Muscle of arm (tissue), 12 donors: ENCODE results near the gene TARDBP. TPM values are rescaled to one million over a fixed set of nuclear protein-coding genes. Genes with fewer than 3 reads are reported as not detected.
"Not testable (repeated sequence)": the region's sequence is repeated elsewhere in the genome, so short reads cannot be mapped to it uniquely, and the experiment has no call there.

Experiments used
- DNase-seq: peaks from one replicate; pipeline ENCODE4 v3.0.0-alpha.2; 2013
- polyA plus RNA-seq, 12 donors: library from polyadenylated mRNA; unstranded; fragments of 120-200 nt; gene quantifications; one replicate each; pipeline ENCODE4 v1.2.1, GENCODE V29; 2013; ENCODE audit not compliant: insufficient read length in 12 of 12

TARDBP gene
- polyA plus RNA-seq, 12 donors = 117 to 223 (median 184) TPM; not detected in 1

DNA sequence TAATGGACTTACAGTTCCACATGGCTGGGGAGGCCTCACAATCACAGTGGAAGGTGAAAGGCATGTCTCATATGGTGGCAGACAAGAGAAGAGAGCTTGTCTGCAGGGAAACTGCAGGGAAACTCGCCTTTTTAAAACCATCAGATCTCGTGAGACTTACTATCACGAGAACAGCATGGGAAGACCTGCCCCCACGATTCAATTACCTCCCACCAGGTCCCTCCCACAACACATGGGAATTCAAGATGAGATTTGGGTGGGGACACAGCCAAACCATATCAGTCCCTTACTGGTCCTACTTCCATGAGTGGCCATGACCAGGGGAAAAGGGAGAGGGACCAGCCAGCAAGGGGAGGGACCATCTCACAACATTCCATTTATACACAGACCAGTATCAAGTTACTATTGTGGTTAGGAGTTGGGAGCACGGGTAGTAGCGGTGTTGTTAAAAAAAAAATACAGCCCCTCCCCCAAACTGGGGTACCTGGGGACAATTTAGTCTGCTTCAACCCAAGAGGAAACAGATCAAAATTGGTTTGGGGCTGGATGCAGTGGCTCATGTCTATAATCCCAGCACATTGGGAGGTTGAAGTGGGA, 22.4 kb upstream of the TARDBP start:
- DNase-seq = not testable (repeated sequence)

DNA sequence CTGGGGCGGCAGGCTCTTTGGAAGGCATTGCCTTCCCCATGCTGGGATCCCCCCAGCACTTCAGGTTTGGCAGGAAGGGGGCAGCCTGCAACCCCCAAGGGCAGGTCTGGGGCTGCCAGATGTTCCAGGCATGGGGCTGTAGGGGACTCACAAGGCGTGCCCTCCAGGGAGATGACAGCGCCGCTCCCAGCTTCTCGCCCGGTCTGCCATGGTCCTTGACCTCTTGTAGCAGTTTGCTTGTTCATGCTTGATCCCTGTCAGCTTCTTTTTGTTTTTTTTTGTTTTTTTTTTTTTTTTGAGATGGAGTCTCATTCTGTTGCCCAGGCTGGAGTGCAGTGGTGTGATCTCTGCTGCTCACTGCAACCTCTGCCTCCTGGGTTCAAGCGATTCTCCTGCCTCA, 21.6 kb upstream of the TARDBP start:
- no peak for DNase-seq

DNA sequence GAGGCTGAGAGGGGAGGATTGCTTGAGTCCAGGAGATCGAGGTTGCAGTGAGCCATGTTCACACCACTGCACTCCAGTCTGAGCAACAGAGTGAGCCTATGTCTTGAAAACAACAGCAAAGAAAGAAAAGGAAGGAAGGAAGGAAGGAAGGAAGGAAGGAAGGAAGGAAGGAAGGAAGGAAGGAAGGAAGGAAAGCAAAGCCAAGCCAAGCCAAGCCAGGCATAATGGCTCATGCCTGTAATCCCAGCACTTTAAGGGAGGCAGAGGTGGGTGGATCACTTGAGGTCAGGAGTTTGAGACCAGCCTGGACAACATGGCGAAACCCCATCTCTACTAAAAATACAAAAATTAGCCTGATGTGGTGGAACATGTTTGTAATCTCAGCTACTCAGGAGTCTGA, 20.4 kb upstream of the TARDBP start:
- DNase-seq = not testable (repeated sequence)

DNA sequence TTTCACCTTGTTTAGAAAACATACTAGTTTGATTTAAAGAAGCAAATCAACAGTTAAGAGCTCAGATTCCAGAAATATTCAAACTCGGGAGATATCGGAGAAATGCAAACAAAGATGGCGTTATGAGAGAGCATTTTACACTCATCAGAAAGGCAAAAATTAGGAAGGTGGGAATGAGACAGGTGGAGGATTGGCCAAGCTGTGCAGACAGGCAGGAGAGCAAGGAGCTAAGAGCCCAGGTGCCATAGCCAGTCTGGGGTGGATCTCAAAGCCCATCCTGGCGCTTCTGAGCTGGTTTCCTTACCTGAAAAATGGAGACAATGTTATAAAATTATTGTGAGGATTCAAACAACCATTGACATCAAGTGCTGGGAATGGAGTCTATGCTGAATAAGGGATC, 19.6 kb upstream of the TARDBP start:
- no peak for DNase-seq

DNA sequence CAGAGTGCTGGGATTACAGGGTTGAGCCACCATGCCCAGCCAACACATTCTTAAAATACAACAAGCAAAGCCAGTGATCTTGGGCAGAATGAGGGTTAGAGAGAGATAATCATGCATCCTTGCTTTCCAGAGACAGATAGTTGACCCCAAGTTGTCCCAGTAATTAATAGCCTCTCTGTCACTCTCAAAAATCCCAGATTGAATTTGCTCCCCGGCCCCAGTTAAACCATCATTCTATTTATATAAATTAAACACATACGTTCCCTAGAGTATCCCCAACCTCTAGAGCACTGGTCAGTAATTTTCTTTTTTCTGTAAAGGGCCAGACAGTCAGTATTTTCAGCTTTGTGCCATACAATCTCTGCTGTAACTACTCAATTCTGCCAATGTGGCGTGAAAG, 16.4 kb upstream of the TARDBP start:
- DNase-seq = no peak

DNA sequence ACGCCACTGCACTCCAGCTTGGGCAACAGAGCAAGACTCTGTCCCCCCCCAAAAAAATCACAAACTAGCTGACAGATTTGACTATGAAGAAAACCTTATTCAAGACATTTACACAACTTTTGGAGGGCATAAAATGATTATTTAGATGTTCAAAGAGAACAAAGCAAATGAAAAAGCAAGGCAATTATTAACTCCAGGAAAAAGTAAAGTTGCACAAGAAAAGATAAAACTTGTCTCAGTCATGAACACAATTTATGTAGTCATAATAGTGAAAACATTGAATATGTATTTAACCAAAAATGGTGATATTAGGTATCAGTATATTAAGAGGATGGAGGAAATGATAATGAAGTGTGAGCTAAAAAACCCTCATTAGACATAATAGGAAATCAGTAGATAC, 11.9 kb upstream of the TARDBP start:
- no peak for DNase-seq

DNA sequence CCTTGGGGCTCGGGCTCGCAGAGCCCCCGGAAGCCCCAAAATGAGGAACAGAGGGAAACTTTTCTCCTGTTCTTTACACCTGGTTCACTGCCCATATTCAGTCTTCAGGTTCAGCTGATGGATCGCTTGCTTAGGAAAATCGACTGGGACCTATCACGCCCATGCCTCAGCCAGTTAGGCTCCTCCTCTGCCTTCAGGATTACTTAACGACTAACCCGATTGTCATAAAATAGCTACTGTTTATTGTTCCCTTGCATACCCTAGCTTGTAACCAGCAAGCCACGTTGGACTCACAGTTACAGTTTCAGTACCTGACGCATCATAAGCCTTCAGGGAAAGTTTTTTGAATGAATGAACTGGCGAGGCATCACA, 692 bp downstream of the TARDBP start:
- DNase-seq = no peak

DNA sequence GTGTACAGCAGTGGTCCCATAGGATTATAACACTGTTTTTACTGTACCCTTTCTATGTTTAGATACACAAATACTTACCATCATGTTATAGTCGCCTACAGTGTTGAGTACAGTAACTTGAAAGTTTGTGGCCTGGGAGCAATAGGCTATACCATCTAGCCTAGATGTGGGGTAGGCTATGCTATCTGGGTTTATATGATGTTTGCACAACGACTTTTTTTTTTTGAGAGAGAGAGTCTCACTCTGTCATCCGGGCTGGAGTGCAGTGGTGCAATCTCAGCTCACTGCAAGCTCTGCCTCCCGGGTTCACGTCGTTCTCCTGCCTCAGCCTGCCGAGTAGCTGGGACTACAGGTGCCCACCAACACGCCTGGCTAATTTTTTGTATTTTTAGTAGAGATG, 6.9 kb downstream of the TARDBP start:
- DNase-seq = not testable (repeated sequence)

DNA sequence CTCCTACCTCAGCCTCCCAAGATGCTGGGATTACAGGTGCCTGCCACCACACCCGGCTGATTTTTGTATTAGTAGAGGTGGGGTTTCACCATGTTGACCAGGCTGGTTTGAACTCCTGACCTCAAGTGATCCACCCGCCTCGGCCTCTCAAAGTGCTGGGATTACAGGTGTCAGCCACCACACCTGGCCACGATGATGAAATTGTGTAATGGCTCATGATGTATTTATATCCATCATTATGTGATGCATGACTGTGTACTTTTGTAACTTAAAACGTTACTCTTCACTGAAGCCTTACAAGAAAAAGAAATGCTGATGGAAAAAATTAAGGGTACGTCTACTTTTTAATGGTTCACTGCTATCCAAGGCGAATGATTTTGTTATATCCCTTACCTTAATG, 7.5 kb downstream of the TARDBP start:
- DNase-seq = no peak

DNA sequence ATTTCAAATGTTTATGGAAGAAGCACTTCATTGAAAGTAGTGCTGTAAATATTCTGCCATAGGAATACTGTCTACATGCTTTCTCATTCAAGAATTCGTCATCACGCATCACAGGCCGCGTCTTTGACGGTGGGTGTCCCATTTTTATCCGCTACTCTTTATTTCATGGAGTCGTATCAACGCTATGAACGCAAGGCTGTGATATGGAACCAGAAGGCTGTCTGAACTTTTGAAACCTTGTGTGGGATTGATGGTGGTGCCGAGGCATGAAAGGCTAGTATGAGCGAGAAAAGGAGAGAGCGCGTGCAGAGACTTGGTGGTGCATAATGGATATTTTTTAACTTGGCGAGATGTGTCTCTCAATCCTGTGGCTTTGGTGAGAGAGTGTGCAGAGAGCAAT, 10.7 kb downstream of the TARDBP start:
- no peak for DNase-seq

DNA sequence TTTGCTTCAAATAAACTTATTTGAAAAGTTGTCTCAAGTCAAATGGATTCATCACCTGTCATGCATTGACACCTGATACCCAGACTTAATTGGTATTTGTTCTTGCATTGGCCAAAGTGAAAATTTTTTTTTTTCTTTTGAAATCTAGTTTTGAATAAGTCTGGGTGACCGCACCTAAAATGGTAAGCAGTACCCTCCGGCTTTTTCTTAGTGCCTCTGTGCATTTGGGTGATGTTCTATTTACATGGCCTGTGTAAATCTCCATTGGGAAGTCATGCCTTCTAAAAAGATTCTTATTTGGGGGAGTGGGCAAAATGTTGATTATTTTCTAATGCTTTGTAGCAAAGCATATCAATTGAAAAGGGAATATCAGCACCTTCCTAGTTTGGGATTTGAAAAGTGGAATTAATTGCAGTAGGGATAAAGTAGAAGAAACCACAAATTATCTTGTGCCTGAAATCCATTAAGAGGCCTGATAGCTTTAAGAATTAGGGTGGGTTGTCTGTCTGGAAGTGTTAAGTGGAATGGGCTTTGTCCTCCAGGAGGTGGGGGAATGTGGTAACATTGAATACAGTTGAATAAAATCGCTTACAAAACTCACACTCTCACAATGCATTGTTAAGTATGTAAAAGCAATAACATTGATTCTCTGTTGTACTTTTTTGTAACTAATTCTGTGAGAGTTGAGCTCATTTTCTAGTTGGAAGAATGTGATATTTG, 11.9 kb downstream of the TARDBP start:
- no peak for DNase-seq

DNA sequence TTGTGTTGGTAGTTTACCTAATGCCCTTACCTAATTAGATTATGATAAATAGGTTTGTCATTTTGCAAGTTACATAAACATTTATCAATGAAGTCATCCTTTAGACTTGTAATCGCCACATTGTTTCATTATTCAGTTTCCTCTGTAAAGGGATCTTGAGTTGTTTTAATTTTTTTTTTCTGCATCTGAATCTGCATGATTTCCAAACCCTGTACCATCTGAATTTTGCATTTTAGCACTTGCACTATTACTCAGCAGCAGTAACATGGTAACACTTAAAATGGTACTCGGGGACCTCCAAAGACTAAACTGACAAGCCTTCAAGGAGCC, 12.4 kb downstream of the TARDBP start:
- DNase-seq = no peak

DNA sequence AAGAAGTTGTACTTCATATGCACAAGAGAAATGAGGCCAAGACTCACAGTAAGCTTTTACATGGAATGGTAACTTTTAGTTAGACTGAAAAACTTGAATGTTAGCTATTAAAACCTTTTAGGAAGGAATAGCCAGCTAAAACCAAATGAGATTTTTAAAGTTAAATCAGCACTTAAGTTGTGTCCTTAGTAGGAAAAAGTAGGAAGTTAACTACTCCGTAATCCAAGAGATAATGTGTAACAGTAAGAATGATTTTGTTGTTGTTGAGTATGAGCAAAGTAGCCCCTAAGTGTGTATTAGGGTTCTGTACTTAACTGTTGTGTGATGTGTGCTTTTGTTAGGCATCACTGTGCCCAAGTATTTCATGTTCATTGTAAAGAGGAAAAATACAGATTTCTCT, 13.2 kb downstream of the TARDBP start:
- DNase-seq = no peak

DNA sequence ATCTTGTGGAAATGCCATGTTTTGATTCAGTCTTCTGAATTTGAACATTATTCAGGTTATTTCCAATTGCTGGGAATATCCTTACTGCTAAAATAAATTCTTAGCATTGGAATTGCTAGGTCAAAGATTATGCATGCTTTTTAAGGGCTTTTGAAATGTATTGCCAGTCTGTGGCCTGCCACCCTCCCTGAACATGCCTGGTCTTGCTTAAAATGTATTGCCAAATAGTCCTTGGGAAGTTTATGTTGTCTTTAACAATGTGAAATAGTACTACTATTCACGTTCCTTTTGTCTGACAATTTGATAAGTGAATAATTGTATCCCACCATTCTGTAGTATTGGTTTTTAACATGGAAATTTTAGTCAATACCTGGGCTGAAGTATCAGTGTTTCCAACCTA, 13.6 kb downstream of the TARDBP start:
- no peak for DNase-seq

DNA sequence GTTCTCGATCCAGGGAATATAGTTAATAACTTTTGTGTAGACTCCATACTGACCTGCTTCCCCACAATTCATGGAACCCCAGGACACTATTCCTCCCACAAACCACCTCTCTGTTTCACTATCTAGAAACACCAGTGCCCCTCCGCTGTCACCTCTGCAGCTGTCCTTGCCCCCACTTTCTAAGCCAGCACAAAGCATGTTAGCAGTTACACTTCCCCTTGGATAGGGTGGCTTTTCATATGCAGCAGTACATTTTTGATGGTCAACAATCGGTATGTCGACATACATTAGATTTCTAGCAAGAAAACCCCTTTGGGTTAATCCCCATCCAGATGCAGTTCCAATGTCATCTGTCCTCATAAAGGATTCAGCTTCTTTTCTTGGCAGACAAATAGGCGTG, 14.4 kb downstream of the TARDBP start:
- DNase-seq = no peak

DNA sequence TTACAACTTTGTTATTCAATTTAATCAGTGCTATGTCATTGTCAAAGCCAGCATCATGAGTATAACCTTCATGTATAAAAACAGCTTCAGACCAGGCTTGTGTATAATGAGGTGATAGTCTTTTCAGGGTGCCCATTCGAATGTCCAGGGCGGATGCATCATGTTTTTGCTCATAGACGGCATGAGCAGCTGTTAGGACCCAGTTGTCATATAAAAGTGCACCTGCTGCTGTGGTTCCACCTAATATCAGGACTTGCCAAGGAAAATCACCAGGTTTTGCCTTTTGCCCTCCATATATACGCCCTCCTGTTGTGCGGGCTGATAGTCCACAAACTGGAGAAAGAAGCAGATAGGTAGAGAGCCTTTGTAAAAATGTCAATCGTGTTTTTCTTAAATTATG, 14.9 kb downstream of the TARDBP start:
- DNase-seq = no peak

DNA sequence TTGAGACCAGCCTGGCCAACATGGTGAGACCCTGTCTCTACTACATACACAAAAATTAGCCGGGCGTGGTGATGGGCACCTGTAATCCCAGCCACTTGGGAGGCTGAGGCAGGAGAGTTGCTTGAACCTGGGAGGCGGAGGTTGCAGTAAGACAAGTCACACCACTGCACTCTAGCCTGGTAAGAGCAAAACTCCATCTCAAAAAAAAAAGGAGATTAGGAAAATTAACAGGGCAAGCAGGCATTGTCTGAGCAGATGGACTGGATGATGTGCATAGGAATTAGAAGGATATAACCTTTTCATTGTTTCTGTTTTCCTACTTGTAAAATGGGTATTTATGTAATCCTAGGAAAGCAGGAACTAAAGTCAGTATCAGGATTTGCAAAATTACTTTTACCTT, 15.6 kb downstream of the TARDBP start:
- no peak for DNase-seq

DNA sequence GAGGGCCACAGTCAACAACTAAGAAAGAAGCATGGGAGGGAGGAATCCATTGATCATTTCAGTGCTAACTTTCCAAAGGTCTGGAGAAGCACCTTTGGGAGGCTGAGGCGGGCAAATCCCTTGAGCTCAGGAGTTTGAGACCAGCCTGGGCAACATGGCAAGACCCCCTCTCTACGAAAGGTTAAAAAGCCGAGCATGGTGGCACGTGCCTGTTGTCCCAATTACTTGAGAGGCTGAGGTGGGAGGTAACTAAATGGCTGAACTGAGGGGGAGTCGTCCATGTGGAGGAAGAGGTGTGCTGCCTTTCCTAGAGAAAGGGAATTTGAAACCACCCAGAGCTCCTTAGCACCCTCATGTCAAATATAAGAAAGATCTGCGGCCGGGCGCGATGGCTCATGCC, 18.4 kb downstream of the TARDBP start:
- DNase-seq = no peak

DNA sequence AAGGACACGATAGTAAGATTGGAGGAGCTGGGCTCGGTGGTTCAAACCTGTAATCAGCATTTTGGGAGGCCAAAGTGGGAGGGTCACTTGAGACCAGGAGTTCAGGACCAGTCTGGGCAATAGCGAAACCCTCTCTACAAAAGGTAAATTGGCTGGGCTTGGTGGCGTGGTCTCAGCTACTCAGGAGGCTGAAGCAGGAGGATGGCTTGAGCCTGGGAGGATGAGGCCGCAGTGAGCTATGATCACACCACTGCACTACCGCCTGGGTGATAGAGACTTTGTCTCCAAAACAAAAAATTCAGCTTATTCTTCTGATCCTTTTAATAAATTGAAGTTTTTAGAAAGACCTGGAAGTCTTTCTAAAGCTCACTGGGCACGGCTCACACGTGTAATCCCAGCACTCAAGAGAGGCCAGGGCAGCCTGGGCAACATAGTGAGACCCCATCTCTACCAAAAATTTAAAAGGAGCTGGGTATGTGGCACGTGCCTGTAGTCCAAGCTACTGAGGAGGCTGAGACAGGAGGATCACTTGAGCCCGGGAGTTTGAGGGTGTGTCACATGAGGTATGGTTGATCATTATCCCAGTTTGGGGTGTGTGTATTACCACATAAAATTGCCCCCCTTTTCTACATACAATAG, 19.3 kb downstream of the TARDBP start:
- DNase-seq = no peak

DNA sequence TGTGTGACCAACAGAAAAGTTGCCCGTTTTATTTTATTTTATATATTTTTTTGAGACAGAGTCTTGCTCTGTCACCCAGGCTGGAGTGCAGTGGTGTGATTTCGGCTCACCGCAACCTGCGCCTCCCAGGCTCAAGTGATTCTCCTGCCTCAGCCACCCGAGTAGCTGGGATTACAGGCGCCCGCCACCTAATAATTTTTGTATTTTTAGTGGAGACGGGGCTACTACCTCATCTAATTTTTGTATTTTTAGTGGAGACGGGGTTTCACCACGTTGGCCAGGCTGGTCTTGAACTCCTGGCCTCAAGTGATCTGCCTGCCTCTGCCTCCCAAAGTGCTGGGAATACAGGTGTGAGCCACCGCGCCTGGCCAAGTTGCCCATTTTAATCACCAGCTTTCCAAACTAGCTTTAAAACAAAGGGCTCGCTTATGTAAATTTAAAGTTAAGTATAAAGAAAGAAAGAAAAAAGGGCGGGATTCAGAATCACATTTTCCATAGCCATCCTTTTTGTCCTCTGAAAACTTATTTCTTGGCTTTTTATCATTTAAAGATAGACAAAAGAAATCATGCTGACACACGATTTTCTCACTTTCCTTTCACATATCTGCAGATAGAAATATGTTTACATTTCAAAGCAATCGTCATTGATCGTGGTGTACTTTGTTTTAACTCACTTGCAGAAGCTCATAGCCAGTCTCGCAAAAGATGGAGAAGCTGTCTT, 24.7 kb downstream of the TARDBP start:
- DNase-seq = not testable (repeated sequence)

DNA sequence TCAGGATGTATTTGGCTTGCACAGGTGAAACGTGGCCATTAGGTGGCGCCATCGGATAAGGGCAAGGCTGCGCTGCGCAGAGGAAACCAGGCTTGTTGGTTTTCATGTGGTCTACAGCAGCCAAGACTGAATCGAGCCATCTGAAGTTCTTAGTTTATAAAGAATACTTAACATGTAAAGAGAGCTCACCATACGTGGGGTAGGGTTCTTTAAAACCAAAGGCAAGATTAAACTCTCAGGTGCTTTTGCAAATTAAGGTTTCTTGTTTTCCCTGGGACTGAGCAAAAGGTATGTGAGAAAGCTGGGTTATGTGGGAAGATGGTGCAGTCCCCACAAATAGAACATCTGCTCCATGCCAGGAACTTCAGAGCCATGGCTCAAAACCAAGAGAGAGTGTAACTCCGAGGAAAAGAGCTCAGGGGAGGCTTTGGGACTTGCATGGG, 25.3 kb downstream of the TARDBP start:
- DNase-seq = peak; percentile 91

DNA sequence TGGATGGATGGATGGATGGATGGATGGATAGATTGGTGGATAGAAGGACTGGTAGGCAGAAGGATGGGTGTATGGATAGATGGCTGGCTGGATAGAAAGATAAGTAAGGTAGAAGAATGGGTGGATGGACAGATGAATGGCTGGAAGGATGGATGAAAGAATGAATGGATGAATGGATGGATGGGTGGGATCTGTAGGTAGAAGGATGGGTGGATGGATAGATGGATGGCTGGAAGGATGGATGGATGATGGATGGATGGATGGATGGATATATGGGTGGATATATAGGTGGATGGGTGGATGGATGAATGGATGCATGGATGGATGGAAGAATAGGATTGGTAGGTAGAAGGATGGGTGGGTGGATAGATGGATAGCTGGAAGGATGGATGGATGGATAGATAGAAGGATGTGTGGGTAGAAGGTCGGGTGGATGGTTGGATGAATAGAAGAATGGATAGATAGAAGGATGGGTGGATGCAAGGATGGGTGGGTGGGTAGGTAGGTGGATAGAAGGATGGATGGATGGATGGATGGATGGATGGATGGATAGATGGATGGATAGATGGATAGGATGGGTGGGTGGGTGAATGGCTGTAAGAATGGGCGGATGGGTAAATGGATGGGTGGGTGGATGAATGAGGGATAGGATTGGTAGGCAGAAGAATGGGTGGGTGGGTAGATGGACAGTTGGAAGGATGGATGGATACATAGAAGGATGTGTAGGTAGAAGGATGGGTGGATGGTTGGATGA, 27.1 kb downstream of the TARDBP start:
- no peak for DNase-seq
